Left lobe of liver (tissue), 2 donors: ENCODE measurements around the gene CEP152. TPM values are rescaled to one million over a fixed set of nuclear protein-coding genes. Genes with fewer than 3 reads are reported as not detected.
A peak's percentile ranks its signal among the peaks of the same experiment; 100 is the strongest.
"Not testable (repeated sequence)": the region's sequence is repeated elsewhere in the genome, so short reads cannot be mapped to it uniquely, and the experiment has no call there.

ENCODE experiments used
- ATAC-seq: fragments of 200-7000 bp; cut with Tn5 transposase; one replicate; pipeline ENCODE4 v1.9.1; 2020; ENCODE audit warnings: mild to moderate bottlenecking, moderate library complexity
- DNase-seq: peaks from one replicate; pipeline ENCODE4 v3.0.0-alpha.2; 2020; ENCODE audit warnings: low spot score
- total RNA-seq: library from RNA; stranded (reverse); gene quantifications from one replicate; pipeline ENCODE4 v1.2.1, GENCODE V29; 2021
- donor health status: DM: no; HTN: no; CAD: no; lungs with moderate emphysema.
- donor health status: DM: no; HTN: yes; CAD: no.

Gene CEP152, protein sequence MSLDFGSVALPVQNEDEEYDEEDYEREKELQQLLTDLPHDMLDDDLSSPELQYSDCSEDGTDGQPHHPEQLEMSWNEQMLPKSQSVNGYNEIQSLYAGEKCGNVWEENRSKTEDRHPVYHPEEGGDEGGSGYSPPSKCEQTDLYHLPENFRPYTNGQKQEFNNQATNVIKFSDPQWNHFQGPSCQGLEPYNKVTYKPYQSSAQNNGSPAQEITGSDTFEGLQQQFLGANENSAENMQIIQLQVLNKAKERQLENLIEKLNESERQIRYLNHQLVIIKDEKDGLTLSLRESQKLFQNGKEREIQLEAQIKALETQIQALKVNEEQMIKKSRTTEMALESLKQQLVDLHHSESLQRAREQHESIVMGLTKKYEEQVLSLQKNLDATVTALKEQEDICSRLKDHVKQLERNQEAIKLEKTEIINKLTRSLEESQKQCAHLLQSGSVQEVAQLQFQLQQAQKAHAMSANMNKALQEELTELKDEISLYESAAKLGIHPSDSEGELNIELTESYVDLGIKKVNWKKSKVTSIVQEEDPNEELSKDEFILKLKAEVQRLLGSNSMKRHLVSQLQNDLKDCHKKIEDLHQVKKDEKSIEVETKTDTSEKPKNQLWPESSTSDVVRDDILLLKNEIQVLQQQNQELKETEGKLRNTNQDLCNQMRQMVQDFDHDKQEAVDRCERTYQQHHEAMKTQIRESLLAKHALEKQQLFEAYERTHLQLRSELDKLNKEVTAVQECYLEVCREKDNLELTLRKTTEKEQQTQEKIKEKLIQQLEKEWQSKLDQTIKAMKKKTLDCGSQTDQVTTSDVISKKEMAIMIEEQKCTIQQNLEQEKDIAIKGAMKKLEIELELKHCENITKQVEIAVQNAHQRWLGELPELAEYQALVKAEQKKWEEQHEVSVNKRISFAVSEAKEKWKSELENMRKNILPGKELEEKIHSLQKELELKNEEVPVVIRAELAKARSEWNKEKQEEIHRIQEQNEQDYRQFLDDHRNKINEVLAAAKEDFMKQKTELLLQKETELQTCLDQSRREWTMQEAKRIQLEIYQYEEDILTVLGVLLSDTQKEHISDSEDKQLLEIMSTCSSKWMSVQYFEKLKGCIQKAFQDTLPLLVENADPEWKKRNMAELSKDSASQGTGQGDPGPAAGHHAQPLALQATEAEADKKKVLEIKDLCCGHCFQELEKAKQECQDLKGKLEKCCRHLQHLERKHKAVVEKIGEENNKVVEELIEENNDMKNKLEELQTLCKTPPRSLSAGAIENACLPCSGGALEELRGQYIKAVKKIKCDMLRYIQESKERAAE (N-terminal part only)
- total RNA-seq: 1.3 TPM

DNA sequence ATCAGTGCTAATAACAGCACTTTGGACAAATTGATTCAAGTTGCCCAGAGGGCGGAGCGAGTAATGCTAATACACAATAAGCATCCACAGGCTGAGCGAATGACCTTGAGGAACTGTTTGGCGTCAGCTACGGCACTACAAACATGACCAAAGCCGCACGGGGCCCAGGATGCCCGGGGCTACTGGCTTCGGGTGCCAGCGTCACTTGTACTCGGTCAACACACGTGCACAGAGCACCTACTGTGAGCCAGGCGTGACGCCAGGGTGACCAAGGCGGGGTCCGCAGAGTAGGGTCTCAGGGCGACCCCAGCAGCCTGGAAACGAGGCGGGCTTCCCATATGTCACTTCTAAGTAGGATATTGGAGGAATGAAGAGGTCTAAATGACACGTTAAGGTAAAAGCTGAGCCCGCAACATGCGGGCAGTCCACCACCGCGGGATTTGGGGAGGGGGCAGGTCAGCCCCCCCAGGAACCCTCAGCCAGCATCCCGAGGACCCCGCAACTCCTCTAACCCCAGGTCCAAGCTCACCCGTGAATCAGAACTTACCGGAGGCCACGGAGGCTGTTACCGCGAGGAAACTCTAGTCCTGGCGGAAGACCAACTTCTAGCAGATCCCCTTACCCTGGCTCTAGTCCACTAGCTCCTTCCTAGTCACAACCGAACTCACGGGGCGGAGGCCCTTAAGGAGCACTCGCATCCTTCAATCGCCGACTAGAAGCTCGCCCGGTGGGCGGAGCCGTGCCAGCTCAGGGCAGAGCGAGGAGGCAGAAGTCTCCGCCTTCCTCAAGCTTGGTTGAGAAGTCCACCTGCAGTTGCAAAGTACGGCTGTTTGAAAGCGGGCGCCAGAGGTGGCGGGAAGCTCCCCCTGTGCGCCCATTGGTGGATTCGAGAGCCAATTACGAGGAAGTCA is at the start of gene CEP152:
Gene CEP152, minus strand, starts transcription at position 656 of the 911 bp plus-strand sequence. CDS start 5,420 bp downstream, outside the sequence.
- peak; percentile 98 for ATAC-seq
- DNase-seq: peak; percentile 99

DNA sequence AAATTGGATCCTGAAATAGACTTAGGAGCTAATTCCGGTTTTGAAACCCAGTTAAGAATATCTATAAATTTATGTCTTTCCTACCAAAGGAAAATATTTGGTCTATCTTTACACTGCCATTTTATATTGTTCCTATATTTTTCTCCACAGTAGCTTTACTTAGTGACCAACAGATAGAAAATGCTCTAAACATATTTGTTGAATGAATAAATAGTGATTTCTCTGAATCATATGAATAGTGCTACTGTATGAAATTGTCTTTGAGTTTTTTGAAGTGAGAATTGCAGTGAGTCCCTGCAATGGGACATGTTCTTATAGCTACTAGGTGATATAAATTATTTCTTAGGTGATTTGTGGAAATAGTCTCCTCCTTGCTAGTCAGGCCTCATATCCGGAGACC is 48.6 kb upstream of the CEP152 start:
- ATAC-seq (no peak), DNase-seq (no peak)

- ATAC-seq (no peak), DNase-seq (no peak)
These were observed 47.5 kb upstream of the CEP152 start for GRCh38 chr15:48858401-48858800.

DNA sequence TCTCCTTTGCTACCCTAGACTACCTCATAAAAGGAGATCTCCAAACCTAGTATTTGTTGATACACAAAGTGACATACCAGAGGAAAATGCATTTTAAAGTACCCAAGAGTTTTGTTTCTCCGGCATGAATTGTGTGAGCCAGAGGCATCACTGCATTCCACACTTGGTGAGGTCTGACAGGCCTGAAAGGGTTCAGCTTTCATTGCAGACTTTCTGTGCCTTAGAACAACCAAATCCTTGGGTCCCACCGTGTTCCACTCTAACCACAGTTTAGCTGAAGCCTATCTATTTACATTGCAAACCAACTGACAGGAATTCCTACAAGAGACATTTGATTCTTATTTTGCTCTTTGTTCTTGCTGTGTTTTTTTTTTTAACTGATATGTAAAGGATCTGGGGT is 46.1 kb upstream of the CEP152 start:
- no peak for ATAC-seq
- DNase-seq: no peak

- ATAC-seq (peak; percentile 98), DNase-seq (no peak)
These were observed 44.9 kb upstream of the CEP152 start for GRCh38 chr15:48855501-48856440.

GRCh38 chr15:48854434-48854833 is 43.6 kb upstream of the CEP152 start:
- ATAC-seq, DNase-seq: not testable (repeated sequence)

- ATAC-seq: no peak
- DNase-seq: no peak
These were observed 41.1 kb upstream of the CEP152 start for GRCh38 chr15:48851956-48852355.

DNA sequence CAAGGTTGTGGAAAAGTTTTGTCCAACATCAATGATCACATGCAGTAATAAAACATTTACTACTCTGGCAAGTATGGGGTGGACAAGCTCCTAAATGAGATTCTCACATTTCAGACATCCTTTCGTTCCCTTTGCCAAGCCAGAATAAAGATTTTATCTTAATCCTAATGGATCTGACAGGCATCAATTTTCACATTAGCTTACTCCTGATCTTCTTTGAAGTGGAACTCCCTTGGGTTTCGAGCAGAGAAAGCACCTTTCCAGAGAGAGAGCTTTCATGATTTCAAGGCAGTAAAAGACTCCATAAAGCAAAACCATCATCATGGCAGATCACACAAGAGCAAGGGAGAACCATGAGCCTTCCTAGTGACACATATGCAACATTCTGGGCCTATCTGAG is 39.8 kb upstream of the CEP152 start:
- no peak for ATAC-seq
- no peak for DNase-seq

GRCh38 chr15:48845123-48845522 is 34.3 kb upstream of the CEP152 start:
- ATAC-seq: no peak
- no peak for DNase-seq

DNA sequence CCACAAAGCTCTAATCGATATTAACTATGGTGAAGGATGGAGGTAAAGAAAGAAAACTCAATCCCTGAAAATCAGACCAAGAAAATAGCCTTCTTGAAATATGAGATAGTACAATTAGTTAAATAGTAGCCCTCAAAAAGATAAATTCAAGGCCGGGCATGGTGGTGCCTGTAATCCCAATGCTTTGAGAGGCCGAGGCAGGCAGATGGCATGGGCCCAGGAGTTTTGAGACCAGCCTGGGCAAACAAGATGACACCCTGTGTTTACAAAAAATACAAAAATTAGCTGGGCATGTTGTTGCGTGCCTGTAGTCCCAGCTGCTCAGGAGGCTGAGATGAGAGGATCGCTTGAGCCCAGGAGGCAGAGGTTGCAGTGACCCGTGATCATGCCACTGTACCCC is 31.6 kb upstream of the CEP152 start:
- ATAC-seq: no peak
- DNase-seq: no peak

DNA sequence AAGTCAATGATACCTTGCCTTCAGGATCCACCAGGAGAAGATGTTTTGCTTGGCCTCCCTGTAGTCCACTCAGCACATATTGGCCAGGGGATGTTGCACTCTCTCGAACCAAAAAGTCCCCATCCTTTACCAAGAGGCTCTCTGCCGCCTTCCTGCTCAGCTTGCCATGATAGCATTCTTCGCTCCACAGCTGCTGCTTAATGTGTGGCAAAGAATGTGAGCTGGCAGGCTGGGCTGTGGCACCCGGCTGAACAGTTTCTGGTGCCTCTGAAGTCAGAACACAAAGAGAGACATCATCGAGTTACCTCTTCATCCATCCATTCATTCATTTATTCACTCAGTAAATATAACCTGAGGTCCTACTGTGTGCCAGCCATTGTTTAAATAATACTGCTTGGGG is 23.9 kb upstream of the CEP152 start:
- no peak for DNase-seq

DNA sequence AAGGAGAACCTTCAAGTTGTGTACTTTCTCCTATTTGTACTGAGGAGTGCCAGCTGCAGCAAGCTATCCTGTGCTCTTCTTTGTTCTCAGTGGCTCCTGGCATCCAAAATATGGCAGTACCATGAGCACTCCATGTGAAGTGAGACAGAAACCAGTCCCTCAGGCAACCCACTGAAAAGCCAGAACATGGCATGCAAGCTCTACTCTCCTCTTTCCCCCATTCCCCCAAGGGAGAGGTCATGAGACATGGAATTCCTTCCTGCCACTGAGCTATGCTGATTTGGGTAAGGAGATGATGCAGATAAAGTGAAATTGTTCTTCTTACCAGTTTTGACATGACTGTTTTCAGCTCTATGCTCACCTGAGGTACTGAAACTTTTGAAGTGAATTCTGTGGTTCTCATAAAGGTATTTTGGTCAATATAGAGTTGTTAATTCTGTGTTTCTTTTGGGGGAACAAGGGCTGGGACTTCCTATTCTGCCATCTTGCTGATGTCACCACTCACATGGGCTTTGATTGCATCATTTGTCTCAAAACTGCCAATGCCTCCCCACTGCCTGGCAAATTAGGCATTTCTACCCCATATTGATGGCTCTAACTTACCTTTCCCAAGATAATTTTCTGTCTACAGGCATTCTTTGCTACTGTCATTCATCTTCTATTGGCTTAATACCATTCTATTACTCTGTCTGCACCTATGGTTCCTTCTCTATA is 22.8 kb upstream of the CEP152 start:
- no peak for ATAC-seq
- no peak for DNase-seq

More for the DNA sequence above, 23.9 kb upstream of the CEP152 start:
- ATAC-seq: no peak

- ATAC-seq (no peak), DNase-seq (no peak)
These were observed 21.8 kb upstream of the CEP152 start for GRCh38 chr15:48832648-48833047.

GRCh38 chr15:48828906-48829305 is 18.0 kb upstream of the CEP152 start:
- no peak for DNase-seq
- no peak for ATAC-seq

GRCh38 chr15:48828471-48828870 is 17.6 kb upstream of the CEP152 start:
- ATAC-seq (no peak), DNase-seq (no peak)

- DNase-seq (no peak), ATAC-seq (no peak)
These were observed 14.2 kb upstream of the CEP152 start for GRCh38 chr15:48825075-48825474.

DNA sequence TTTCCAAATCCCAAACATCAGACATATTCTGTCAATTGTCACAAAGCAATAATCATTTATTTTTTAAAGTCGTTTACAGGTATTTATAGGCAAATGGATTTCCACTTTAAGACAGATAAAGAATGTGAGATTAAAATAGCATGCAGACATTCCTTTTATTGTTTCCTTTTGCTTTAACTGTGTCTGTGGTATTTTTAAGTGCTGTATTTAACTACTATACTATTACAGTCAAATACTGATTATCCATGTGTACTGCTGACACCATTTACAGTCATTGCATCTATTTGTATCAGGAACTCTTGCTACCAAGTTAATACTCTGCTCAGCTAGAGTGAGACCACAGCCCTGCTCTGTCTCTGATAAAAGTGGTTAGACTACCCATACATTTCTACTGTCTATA is 12.8 kb upstream of the CEP152 start:
- no peak for ATAC-seq
- no peak for DNase-seq

DNA sequence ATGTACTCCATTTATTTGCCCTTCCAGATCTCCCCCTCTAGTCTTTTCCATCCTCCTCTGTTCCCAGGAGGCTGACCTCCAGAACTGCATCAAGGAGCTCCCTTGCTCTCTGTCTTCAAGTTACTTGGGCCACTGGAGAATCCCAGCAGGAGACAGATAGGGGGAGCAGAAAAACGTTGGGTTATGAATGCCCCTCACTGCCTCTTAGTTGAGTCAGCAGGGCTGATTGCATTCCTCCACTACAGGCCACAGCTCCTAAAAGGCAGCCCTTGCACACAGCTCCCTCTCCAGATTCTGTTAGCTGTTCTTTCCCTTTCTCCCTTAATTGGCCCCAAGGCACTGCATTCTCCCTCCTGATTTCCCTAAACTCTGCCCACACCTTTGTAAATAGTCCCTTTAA is 12.4 kb upstream of the CEP152 start:
- ATAC-seq: no peak
- no peak for DNase-seq
